IMR-90 (cell line): ENCODE measurements around the gene PLA2G2F. TPM values are rescaled to one million over a fixed set of nuclear protein-coding genes. Genes with fewer than 3 reads are reported as not detected.
A peak's percentile ranks its signal among the peaks of the same experiment; 100 is the strongest.

Source experiments
- ATAC-seq: fragments of 200-7000 bp; cut with Tn5 transposase; 2 replicates; pipeline ENCODE4 v1.9.1; 2020; ENCODE audit warnings: low read depth, mild to moderate bottlenecking, moderate library complexity
- BruUV-seq: library from RNA; stranded (reverse); fragments of 400-500 nt; replicated peaks from 2 replicates; lab custom pipeline; 2021; lab: Mats Ljungman, UMichigan
- CTCF ChIA-PET: fragments of 300-600 bp; formaldehyde crosslinking; extraction: SDS; loops from one replicate; lab custom pipeline; 2021; ENCODE audit warnings: antibody characterized with exemption; lab: Yijun Ruan, JAX
- POLR2A ChIA-PET: fragments of 300-600 bp; sonication (Branson Sonifier 250); formaldehyde crosslinking; loops from one replicate; lab custom pipeline; 2022; ENCODE audit warnings: antibody characterized with exemption; ENCODE audit not compliant: unreplicated experiment; lab: Charles Lee
- DNase-seq: peaks from one replicate; pipeline ENCODE4 v3.0.0; 2013
- H2AFZ ChIP-seq: replicated peaks from 2 replicates; pipeline ENCODE3; 2013; ENCODE audit warnings: low read length, mild to moderate bottlenecking; ENCODE audit not compliant: poor library complexity
- H2AK5ac ChIP-seq: 2 replicates; pipeline ENCODE4 v1.6.1; 2013; ENCODE audit warnings: low read depth, low read length, inconsistent platforms
- H2AK9ac ChIP-seq: replicated peaks from 2 replicates; pipeline ENCODE3; 2013; ENCODE audit warnings: mild to moderate bottlenecking, low read depth, low read length, moderate library complexity; ENCODE audit not compliant: poor library complexity
- H2BK120ac ChIP-seq: 2 replicates; pipeline ENCODE4 v1.6.1; 2013; ENCODE audit warnings: low read depth, low read length, inconsistent platforms
- H2BK15ac ChIP-seq: 3 replicates; pipeline ENCODE4 v1.6.1; 2013; ENCODE audit warnings: low read depth, low read length, inconsistent platforms
- H2BK20ac ChIP-seq: 2 replicates; pipeline ENCODE4 v1.6.1; 2013; ENCODE audit warnings: low read depth, mild to moderate bottlenecking, inconsistent platforms, low read length, moderate library complexity
- H2BK5ac ChIP-seq: 2 replicates; pipeline ENCODE4 v1.6.1; 2013; ENCODE audit warnings: mild to moderate bottlenecking, low read depth, low read length, inconsistent platforms; ENCODE audit not compliant: poor library complexity, severe bottlenecking
- H3K14ac ChIP-seq: replicated peaks from 2 replicates; pipeline ENCODE4 v1.6.1; 2013; ENCODE audit warnings: low read depth, low read length, inconsistent platforms
- H3K18ac ChIP-seq: 2 replicates; pipeline ENCODE4 v1.6.1; 2013; ENCODE audit warnings: low read depth, low read length, control low read depth
- H3K23ac ChIP-seq: 2 replicates; pipeline ENCODE4 v1.6.1; 2013; ENCODE audit warnings: low read depth, low read length, inconsistent platforms
- H3K27ac ChIP-seq: 2 replicates; pipeline ENCODE4 v1.5.1; 2013; ENCODE audit warnings: mild to moderate bottlenecking, control low read depth, low read length; ENCODE audit not compliant: insufficient read depth
- H3K27me3 ChIP-seq: 2 replicates; pipeline ENCODE4 v1.6.1; 2013; ENCODE audit warnings: low read length; ENCODE audit not compliant: control insufficient read depth, insufficient read depth
- H3K36me3 ChIP-seq: 2 replicates; pipeline ENCODE4 v1.6.1; 2013; ENCODE audit warnings: low read length, mixed read lengths; ENCODE audit not compliant: control insufficient read depth, insufficient read depth
- H3K4ac ChIP-seq: 2 replicates; pipeline ENCODE4 v1.6.1; 2013; ENCODE audit warnings: low read depth, low read length, inconsistent platforms
- H3K4me1 ChIP-seq: 2 replicates; pipeline ENCODE4 v1.6.1; 2013; ENCODE audit warnings: low read length, mixed read lengths; ENCODE audit not compliant: control insufficient read depth, insufficient read depth
- H3K4me2 ChIP-seq: 2 replicates; pipeline ENCODE4 v1.6.1; 2013; ENCODE audit warnings: low read depth, mild to moderate bottlenecking, control low read depth, low read length, moderate library complexity
- H3K4me3 ChIP-seq: 2 replicates; pipeline ENCODE4 v1.5.1; 2013; ENCODE audit warnings: low read depth, mild to moderate bottlenecking, control low read depth, low read length, moderate library complexity; ENCODE audit not compliant: insufficient read depth
- H3K56ac ChIP-seq: 2 replicates; pipeline ENCODE4 v1.6.1; 2013; ENCODE audit warnings: low read length, inconsistent platforms; ENCODE audit not compliant: insufficient read depth; ENCODE audit errors: extremely low read depth
- H3K79me1 ChIP-seq, 2 experiments: 2 replicates each; pipeline ENCODE4 v1.6.1; 2013; ENCODE audit warnings: low read length in 2 of 2, inconsistent platforms in 1 of 2, low read depth in 1 of 2
- H3K9ac ChIP-seq: 2 replicates; pipeline ENCODE4 v1.6.1; 2013; ENCODE audit warnings: low read depth, low read length, control low read depth
- H3K9me1 ChIP-seq: 2 replicates; pipeline ENCODE4 v1.6.1; 2013; ENCODE audit warnings: low read length, inconsistent platforms; ENCODE audit not compliant: insufficient read depth
- H3K9me3 ChIP-seq: 2 replicates; pipeline ENCODE4 v1.6.1; 2013; ENCODE audit warnings: low read length; ENCODE audit not compliant: control insufficient read depth, insufficient read depth
- H4K20me1 ChIP-seq: 2 replicates; pipeline ENCODE4 v1.6.1; 2013; ENCODE audit warnings: low read length, inconsistent platforms; ENCODE audit not compliant: insufficient read depth
- H4K5ac ChIP-seq: 2 replicates; pipeline ENCODE4 v1.6.1; 2013; ENCODE audit warnings: mild to moderate bottlenecking, low read depth, low read length, control low read depth
- H4K8ac ChIP-seq, 2 experiments: 2 replicates each; pipeline ENCODE4 v1.6.1; 2013; ENCODE audit warnings: low read depth in 2 of 2, low read length in 2 of 2, control low read depth in 1 of 2, inconsistent platforms in 1 of 2
- H4K91ac ChIP-seq: 2 replicates; pipeline ENCODE4 v1.6.1; 2013; ENCODE audit warnings: low read depth, low read length, inconsistent platforms; ENCODE audit not compliant: insufficient read depth
- BHLHE40 ChIP-seq: fragments of 150-350 bp; IDR thresholded peaks from 2 replicates; pipeline ENCODE4 v1.6.1; 2016; ENCODE audit warnings: mild to moderate bottlenecking, low read depth, low read length
- ELK1 ChIP-seq: fragments of 150-350 bp; IDR thresholded peaks from 2 replicates; pipeline ENCODE4 v1.6.1; 2016; ENCODE audit warnings: low read depth, mild to moderate bottlenecking, low read length, moderate library complexity, borderline replicate concordance
- MAZ ChIP-seq: IDR thresholded peaks from 2 replicates; pipeline ENCODE4 v1.6.1; 2012; ENCODE audit warnings: low read depth, mild to moderate bottlenecking, low read length, improper control_type of control experiment, moderate library complexity, borderline replicate concordance
- MXI1 ChIP-seq: IDR thresholded peaks from 2 replicates; pipeline ENCODE4 v1.6.1; 2012; ENCODE audit warnings: low read depth, mild to moderate bottlenecking, low read length, moderate library complexity, borderline replicate concordance
- RCOR1 ChIP-seq: IDR thresholded peaks from 2 replicates; pipeline ENCODE4 v1.6.1; 2012; ENCODE audit warnings: mild to moderate bottlenecking, low read length, improper control_type of control experiment; ENCODE audit not compliant: insufficient replicate concordance
- RFX5 ChIP-seq: IDR thresholded peaks from 2 replicates; pipeline ENCODE4 v1.8.0; 2012; ENCODE audit warnings: low read depth, mild to moderate bottlenecking, low read length, moderate library complexity
- SMC3 ChIP-seq: fragments of 150-350 bp; IDR thresholded peaks from 2 replicates; pipeline ENCODE4 v1.6.1; 2016; ENCODE audit warnings: low read depth, mild to moderate bottlenecking, antibody characterized with exemption, low read length, moderate library complexity
- WGBS, 2 experiments: methylation state at CpG; one replicate each; pipeline versions ENCODE4 v1.1.5 to v1.1.7; 2013; ENCODE audit warnings: missing lambda C conversion rate in 2 of 2; ENCODE audit not compliant: insufficient read length in 1 of 2; ENCODE audit errors: extremely low coverage in 2 of 2; 5-methylcytosine and 5-hydroxymethylcytosine counted together
- dilution Hi-C: fragments of 300-500 bp; cut with HindIII; formaldehyde crosslinking; loops from one replicate; pipeline ENCODE4 v1.14.3; 2018; ENCODE audit warnings: low sequenced_read_pairs; ENCODE audit not compliant: unreplicated experiment
- in situ Hi-C: fragments of 300-500 bp; cut with MboI; formaldehyde crosslinking; loops from 3 replicates; pipeline ENCODE4 v1.14.3; 2019; ENCODE audit warnings: low sequenced_read_pairs, inconsistent platforms, mixed read lengths
- intact Hi-C: fragments of 100-400 bp; cut with micrococcal nuclease; formaldehyde crosslinking; loops from 2 replicates; pipeline ENCODE4 v1.10.0; 2022
- polyA plus RNA-seq, 3 experiments: library from polyadenylated mRNA; depleted of rRNA; stranded (reverse); fragments of >200 nt; gene quantifications; 2 replicates each; pipeline ENCODE4 v1.2.3, GENCODE V29; 2012; ENCODE audit warnings: low replicate concordance in 1 of 3
- total RNA-seq: library from RNA; depleted of rRNA; stranded (reverse); fragments of >200 nt; gene quantifications from 2 replicates; pipeline ENCODE4 v1.2.3, GENCODE V29; 2012

PLA2G2F gene
- total and polyA plus RNA-seq, 2 of the 4 experiments (the other 2 are of a cell fraction) = not detected

DNA sequence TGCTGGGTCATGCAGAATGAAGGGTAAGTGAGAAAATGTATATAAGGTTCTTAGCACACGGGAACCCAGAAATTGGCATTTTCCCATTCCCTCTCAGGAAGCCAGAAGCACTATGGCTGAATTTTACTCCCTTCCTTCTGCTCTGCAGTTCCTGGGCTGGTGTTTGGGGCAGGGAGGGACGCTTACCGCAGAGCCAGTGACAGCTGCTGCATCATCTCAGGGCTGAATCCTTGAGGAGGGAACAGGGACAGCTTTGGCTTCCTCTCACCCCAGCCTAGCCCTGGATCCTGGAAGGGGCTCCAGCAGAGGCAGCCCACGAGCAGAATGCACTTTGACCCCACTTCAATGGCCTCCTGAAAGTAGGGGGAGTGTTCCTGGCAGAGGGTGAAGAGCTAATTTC lies 31.8 kb upstream of the PLA2G2F start:
- Histone ChIP-seq H4K5ac (no peak overlapping the region), H3K18ac (no peak overlapping the region), H3K56ac (no peak overlapping the region), H3K9ac (no peak overlapping the region), H3K14ac (no peak overlapping the region), H3K27me3 (peaks cover 30% of the 10 kb centered on the region), H3K9me1 (no peaks in the 10 kb centered on the region), H2BK120ac (no peak overlapping the region), H3K23ac (no peak overlapping the region), H3K79me1 (no peaks in the 10 kb centered on the region), H4K91ac (no peak overlapping the region), H2AFZ (no peak overlapping the region), H2BK15ac (no peak overlapping the region), H2BK20ac (no peak overlapping the region), H3K4me1 (peaks cover 3% of the 10 kb centered on the region), H3K4me3 (no peak overlapping the region), H2BK5ac (no peak overlapping the region), H3K4me2 (no peak overlapping the region), H2AK5ac (no peak overlapping the region), H3K9me3 (no peaks in the 10 kb centered on the region), H4K8ac (no peak overlapping the region), H3K27ac (no peak overlapping the region), H3K4ac (no peak overlapping the region), H2AK9ac (peak overlapping the region; percentile 55), H4K20me1 (no peaks in the 10 kb centered on the region), H3K36me3 (no peaks in the 10 kb centered on the region)
- ATAC-seq (no peak), DNase-seq (no peak)
- dilution Hi-C loops = no loop called here
- no TSS peak for BruUV-seq
- TF ChIP-seq RCOR1 = no peak
- no peak for TF ChIP-seq MAZ
- TF ChIP-seq RFX5 = no peak
- TF ChIP-seq MXI1 = no peak
- TF ChIP-seq SMC3 = no peak
- no peak for TF ChIP-seq ELK1
- no peak for TF ChIP-seq BHLHE40
- CTCF ChIA-PET = interaction anchor here (0.5 kb wide), 1 partner anchor 1339 kb away, joined by 3 read pairs; no protein-coding TSS in a partner anchor
- POLR2A ChIA-PET = no interaction called here
- in situ Hi-C loops = no loop called here
- intact Hi-C loops = no loop called here
- no CpG with 5 or more reads among the region's 4 CpGs for WGBS, 2 experiments
